DMS114 treated with DMSO at 0.1 percent for 48 hours (cell line): ENCODE measurements around the gene INIP.
"Not testable (repeated sequence)": the region's sequence is repeated elsewhere in the genome, so short reads cannot be mapped to it uniquely, and the experiment has no call there.

ENCODE experiments used
- DNase-seq: peaks from one replicate; lab custom pipeline; 2025; ENCODE audit not compliant: unreplicated experiment; lab: John Stamatoyannopoulos, UW

The INIP gene

DNA sequence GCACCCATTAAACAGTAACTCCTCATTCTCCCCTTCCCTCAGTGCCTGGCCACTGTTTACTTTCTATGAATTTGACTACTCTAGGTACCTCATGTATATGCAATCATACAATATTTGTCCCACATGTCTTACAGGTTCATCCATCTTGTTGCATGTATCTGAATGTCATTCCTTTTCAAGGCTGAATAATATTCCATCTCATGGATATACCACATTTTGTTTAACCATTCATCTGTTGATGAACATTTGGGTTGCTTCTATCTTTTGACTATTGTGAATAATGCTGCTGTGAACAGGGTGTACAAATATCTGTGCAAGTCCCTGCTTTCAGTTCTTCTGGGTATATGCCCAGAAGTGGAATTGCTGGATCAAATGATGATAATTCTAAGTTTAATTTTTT is 40.9 kb downstream of the INIP start:
- DNase-seq = no peak

DNA sequence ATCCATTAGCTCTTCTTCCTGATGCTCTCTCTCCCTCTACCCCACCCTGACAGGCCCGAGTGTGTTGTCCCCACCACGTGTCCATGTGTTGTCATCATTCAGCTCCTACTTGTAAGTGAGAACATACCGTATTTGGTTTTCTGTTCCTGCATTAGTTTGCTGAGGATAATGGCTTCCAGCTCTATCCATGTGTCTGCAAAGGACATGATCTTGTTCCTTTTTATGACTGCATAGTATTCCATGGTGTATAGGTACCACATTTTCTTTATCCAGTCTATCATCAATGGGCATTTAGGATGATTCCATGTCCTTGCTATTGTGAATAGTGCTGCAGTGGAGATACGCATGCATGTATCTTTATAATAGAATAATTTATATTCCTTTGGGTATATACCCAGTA is 44.7 kb downstream of the INIP start:
- DNase-seq = not testable (repeated sequence)

DNA sequence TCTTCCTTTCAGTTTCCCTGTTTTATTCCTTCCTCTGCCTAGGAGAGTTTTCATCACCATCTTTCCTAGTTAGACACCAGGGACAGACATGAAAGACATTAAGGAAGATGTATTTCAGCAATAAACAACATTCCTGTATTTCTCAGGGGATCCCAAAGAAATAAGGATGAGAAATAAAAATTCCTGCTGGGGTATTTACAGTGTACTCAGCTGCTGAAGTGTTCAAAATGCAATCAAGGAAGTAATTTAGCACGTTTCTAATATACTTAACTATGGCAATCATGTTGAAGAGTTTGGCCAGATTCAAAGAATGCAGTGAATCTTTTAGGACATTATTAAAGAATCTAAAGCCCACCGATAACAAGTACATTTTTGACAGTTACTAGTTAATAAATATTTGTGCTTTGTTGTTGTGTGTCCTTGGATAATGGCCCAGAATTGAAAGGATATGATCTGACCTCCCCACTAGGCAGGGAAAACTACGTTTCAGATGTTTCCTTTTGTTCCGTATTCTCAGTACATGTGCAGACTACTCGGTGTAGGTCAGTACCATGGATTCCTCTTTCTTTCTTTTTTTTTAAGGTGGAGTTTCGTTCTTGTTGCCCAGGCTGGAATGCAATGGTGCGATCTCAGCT is 46.8 kb downstream of the INIP start:
- no peak for DNase-seq

DNA sequence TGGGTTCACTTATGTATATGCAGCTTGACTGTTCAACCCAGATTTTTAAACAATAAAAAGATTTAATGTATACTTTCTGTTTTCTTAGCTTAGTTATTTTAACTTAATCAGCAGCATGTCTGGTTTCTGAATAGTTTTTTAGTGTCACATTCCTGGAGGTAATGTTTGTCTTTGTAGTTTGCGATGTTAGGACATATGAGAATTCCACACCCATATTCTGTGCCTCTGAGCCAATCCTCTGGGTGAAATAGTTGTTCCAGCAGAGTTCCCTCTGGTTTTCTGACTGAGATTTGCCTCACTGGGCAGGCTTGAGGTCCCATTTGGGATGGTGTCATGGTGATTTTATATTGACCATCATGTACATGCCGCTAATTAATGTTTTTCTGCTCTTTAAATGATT is 48.6 kb downstream of the INIP start:
- no peak for DNase-seq

DNA sequence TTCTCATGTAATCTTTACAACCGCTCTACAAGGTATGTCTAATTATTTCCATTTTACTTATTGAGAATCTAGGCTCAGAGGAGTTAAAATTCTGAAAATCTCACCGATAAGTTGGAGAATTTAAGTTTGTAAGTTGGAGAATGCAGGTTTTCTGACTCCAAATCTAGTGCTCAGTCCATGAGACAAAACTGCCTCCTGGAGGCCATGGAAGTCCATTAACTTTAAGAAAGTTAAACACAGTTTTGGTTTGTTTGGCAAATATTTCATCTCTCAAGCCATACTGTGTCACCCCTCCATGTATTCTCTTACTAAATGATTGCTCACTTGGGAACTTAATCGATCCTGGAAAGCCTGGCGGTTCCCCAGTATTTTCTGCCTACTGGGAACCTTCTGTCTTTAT is 52.6 kb downstream of the INIP start:
- no peak for DNase-seq

DNA sequence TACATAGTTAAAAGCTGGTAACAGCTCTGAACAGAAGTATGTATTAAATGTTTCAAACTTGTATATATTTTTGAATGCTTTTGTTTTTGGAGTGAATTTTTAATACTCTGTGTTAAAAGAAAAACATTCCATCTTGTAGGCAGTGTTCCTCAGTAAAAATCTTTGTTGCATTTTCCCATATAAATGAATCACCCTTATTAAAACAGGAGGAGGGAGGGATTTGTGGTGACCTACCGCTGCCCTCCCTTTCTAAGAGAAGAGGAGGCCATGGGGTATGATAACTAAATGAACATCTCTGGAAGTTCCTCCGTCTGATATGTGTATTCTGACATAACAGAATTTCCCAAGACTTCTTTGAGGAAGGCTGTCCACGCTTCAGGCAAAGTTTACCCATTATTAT is 53.4 kb downstream of the INIP start:
- DNase-seq = no peak

DNA sequence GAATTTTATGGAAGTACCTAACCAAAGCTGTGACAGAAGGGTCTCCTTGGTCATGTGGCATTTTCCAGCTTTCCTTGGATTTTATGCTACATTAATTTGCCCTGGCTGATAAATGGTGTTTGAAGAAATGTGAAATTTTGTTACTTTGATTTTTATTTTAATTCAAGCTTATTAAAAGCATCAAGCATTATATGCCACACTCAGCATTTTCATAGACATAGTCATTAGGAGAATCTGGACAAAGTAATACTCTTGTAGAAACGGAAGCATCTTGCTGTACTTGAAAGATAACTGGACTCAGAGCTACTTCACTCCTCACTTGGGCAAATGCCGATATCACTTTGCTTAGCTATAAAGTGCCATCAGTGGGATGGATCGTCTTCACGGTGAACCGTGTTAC is 54.2 kb downstream of the INIP start:
- DNase-seq = no peak

DNA sequence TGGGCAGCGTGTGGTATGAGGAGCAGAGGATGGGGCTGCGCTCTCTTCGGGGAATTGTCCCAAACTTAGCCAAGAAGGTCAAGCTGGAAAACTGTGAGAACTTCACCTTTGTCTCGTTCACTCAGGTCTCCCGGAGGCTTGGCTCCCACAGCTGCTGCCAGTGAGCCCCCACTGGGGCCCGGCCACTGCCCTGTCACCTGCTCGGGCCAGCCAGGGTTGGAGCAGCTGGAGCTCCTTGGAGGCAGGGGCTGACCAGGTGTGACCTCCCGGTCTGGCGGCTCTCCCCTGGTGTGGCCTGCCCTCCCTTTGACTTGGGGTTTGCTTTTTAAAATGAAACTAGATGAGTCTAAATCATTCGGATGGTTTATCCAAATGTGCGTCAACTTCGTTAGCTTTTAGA is 58.0 kb downstream of the INIP start:
- no peak for DNase-seq

DNA sequence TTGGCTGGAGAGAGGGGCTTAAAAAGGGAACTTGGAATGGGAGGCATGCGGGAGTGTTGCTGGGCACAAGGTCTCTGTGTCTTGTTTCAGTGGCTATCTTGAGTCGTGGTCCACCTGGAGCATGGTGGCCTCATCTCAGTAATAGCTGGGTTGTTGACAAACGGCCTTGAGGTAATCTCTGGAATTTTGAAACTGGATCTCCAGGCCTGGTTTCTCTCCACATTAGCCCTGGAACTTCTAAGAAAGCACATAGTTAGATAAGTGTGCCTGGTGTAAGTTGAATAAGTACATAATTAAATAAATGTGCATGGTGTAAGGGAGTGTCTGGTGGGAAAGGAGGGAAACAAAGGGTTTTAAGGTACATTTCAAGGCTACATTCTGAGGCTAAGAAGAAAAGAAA is 62.2 kb downstream of the INIP start:
- DNase-seq = no peak

DNA sequence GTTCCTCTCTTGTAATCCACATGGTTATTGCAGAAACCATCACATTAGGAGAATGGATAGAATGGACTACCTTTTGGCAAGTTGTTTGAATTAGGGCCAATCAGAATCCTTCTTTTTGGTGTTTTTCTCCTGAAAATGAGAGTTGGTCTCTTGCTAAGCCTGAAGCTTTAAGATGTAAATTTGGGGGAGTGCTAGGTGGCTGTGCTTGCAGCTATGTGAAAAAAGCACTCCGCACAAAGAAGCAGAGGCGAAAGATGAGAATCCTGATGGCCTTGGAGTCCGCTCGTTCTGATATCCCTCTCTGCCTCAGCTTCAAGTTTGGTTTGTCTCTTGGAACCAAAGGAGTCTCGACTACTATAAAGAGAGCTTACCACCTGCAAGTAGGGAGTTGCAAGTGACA is 63.6 kb downstream of the INIP start:
- DNase-seq = no peak

DNA sequence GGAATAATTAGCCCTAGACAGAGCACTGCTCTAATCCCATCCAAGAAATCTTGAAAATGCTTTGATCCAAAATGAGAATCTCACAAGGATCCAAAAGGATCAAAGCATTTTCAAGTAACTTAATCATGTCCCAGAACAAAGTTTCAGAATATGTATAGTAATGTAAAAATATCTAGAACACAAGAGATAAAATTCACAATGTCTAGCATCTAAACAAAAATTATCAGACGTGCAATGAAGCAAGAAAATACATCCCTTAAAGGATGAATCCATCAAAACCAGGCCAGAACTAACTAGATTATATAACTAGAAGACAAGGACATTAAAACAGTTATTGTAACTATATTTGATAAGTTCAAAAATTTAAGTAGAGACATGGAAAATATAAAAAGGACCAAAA is 69.3 kb downstream of the INIP start:
- DNase-seq = no peak

DNA sequence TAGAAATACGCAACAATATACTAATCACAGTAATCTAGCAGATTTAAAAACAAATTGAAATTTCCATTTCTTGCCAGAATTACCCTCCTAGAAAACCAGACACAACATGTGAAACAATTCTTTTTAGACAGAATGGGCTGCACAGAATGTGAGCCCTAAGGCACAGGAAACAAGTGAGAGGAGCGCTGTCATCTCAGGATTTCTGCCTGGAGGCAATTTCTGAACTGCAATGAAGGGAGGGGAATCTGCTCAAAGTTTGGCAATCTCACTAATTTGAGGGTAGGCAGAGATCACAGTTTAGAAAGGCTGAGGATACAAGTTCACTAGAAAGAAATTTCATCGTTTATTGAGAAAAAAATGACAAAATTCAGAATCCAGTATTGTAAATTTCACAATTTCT is 70.3 kb downstream of the INIP start:
- no peak for DNase-seq

DNA sequence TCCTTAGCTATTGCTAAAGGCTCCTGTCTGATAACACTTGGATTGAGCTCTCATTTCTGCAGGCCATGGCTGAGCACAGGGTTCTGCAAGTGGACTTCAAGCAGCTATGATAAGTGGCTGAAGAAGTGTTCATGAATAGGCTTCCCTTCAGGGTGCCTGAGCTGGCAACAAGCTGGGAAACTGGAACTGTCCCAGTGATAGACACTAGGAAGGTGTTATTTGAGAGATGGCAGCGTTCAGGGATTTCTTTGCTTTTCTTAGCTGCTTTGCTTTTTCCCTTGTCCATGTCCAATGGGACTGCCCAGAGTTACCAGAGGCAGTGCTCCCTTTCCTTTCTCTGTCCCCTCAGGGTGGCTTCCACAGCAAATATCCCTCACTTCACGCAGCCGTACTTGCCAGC is 75.8 kb downstream of the INIP start:
- no peak for DNase-seq

DNA sequence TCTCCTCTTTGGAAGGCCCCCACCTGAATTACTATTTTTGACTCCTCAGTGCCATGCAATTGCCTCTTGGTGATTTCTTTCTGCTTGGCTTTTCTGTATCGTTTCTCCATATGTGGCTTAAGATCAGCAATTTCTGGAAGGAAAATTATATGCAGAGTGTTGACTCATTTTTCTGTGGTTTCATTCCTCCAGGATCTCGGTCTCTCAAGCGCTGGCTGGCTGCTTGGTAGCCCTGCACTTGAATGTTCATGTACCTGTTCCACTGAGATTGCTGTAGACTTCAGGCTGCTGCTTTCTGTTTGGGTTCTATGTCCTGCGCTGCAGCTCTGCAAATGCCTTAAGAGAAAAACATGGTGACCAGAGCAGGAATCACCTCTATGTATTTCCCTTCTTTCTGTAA is 77.6 kb downstream of the INIP start:
- DNase-seq = no peak
